GM23338 (cell line): Measurements from ENCODE around the gene EPS8L3. TPM values are rescaled to one million over a fixed set of nuclear protein-coding genes. Genes with fewer than 3 reads are reported as not detected.

Experiments
- ATAC-seq: fragments of 200-7000 bp; cut with Tn5 transposase; 3 replicates; pipeline ENCODE4 v1.9.1; 2020
- DNase-seq: peaks from one replicate; pipeline ENCODE4 v3.0.0-alpha.2; 2015; ENCODE audit warnings: low spot score
- H2AFZ ChIP-seq: fragments of 200-600 bp; sonication (generic); 2 replicates; pipeline ENCODE4 v1.8.0; 2016; ENCODE audit warnings: antibody characterized with exemption, mild to moderate bottlenecking, moderate library complexity
- H3F3A ChIP-seq: fragments of 200-600 bp; sonication (generic); replicated peaks from 2 replicates; pipeline ENCODE4 v1.8.0; 2017; ENCODE audit warnings: antibody characterized with exemption, mixed run types, low read depth
- H3K27ac ChIP-seq: fragments of 200-600 bp; sonication (generic); 2 replicates; pipeline ENCODE4 v1.6.1; 2016; ENCODE audit warnings: low read depth
- H3K27me3 ChIP-seq: fragments of 200-600 bp; sonication (generic); 2 replicates; pipeline ENCODE4 v1.8.0; 2016; ENCODE audit warnings: mild to moderate bottlenecking, mixed run types, moderate library complexity; ENCODE audit not compliant: insufficient read depth
- H3K36me3 ChIP-seq: fragments of 200-600 bp; sonication (generic); 2 replicates; pipeline ENCODE4 v1.8.0; 2016; ENCODE audit warnings: mild to moderate bottlenecking; ENCODE audit not compliant: insufficient read depth
- H3K4me1 ChIP-seq: fragments of 200-600 bp; sonication (generic); 2 replicates; pipeline ENCODE4 v1.8.0; 2016; ENCODE audit warnings: mild to moderate bottlenecking, moderate library complexity; ENCODE audit not compliant: insufficient read depth
- H3K4me2 ChIP-seq: fragments of 200-600 bp; sonication (generic); 2 replicates; pipeline ENCODE4 v1.7.1; 2017; ENCODE audit warnings: mixed run types
- H3K4me3 ChIP-seq: fragments of 200-600 bp; sonication (generic); 2 replicates; pipeline ENCODE4 v1.6.1; 2016; ENCODE audit warnings: mixed run types
- H3K79me2 ChIP-seq: fragments of 200-600 bp; sonication (generic); replicated peaks from 2 replicates; pipeline ENCODE4 v1.8.0; 2017; ENCODE audit warnings: mild to moderate bottlenecking; ENCODE audit not compliant: insufficient read depth
- H3K9me2 ChIP-seq: fragments of 200-600 bp; sonication (generic); 2 replicates; pipeline ENCODE4 v1.8.0; 2017; ENCODE audit not compliant: insufficient read depth
- H4K20me1 ChIP-seq: fragments of 200-600 bp; sonication (generic); replicated peaks from 2 replicates; pipeline ENCODE4 v1.8.0; 2017; ENCODE audit warnings: mild to moderate bottlenecking; ENCODE audit not compliant: insufficient read depth
- H3K27ac Mint-ChIP-seq: 2 replicates; pipeline ENCODE4 v1.8.0; 2020; ENCODE audit warnings: inconsistent platforms, mild to moderate bottlenecking, moderate library complexity, mixed read lengths
- H3K27me3 Mint-ChIP-seq: 3 replicates; pipeline ENCODE4 v1.8.0; 2022; ENCODE audit warnings: low read depth, mild to moderate bottlenecking, moderate library complexity, mixed read lengths, inconsistent platforms; ENCODE audit not compliant: insufficient read depth, poor library complexity
- H3K36me3 Mint-ChIP-seq: 3 replicates; pipeline ENCODE4 v1.8.0; 2021; ENCODE audit warnings: low read depth, mild to moderate bottlenecking, inconsistent platforms, moderate library complexity, mixed read lengths
- H3K4me1 Mint-ChIP-seq: 3 replicates; pipeline ENCODE4 v1.8.0; 2020; ENCODE audit warnings: mild to moderate bottlenecking, inconsistent platforms, mixed read lengths
- H3K4me3 Mint-ChIP-seq: 3 replicates; pipeline ENCODE4 v1.8.0; 2021; ENCODE audit warnings: moderate library complexity, mild to moderate bottlenecking, inconsistent platforms, mixed read lengths
- H3K9me3 Mint-ChIP-seq: 3 replicates; pipeline ENCODE4 v1.8.0; 2020; ENCODE audit warnings: moderate library complexity, mild to moderate bottlenecking, inconsistent platforms, mixed read lengths
- CREB1 ChIP-seq: fragments of 250-450 bp; sonication (Bioruptor Pico); IDR thresholded peaks from 2 replicates; pipeline ENCODE4 v1.5.0; 2020; ENCODE audit warnings: low read depth, mild to moderate bottlenecking, moderate library complexity
- CTCF ChIP-seq, 2 experiments: fragments of 200-600 bp in 1 of 2; sonication (generic) in 1 of 2; conservative IDR thresholded peaks; 2 replicates each; pipeline versions ENCODE4 v1.5.1 to v1.6.1; 2016 to 2017; ENCODE audit warnings: antibody characterized with exemption in 2 of 2, low read depth in 2 of 2, mild to moderate bottlenecking in 2 of 2, moderate library complexity in 1 of 2
- ETS1 ChIP-seq: IDR thresholded peaks from 2 replicates; pipeline ENCODE4 v1.6.1; 2016; ENCODE audit warnings: antibody characterized with exemption
- EZH2 ChIP-seq: fragments of 200-600 bp; sonication (generic); IDR thresholded peaks from one replicate; pipeline ENCODE4 v1.8.0; 2017; ENCODE audit warnings: antibody characterized with exemption, mild to moderate bottlenecking, low read depth; ENCODE audit not compliant: unreplicated experiment
- EZH2phosphoT487 ChIP-seq: fragments of 200-600 bp; sonication (generic); IDR thresholded peaks from one replicate; pipeline ENCODE4 v1.8.1; 2018; ENCODE audit warnings: antibody characterized with exemption; ENCODE audit not compliant: unreplicated experiment
- JUNB ChIP-seq: IDR thresholded peaks from one replicate; pipeline ENCODE4 v1.6.1; 2016; ENCODE audit warnings: antibody characterized with exemption; ENCODE audit not compliant: unreplicated experiment
- REST ChIP-seq: IDR thresholded peaks from one replicate; pipeline ENCODE4 v1.6.1; 2018; ENCODE audit warnings: antibody characterized with exemption; ENCODE audit not compliant: unreplicated experiment
- STAT1 ChIP-seq: IDR thresholded peaks from one replicate; pipeline ENCODE4 v1.6.1; 2016; ENCODE audit warnings: antibody characterized with exemption; ENCODE audit not compliant: unreplicated experiment
- ZNF114 ChIP-seq: fragments of 250-450 bp; sonication (Bioruptor Pico); IDR thresholded peaks from 2 replicates; pipeline ENCODE4 v1.5.0; 2020; ENCODE audit warnings: mild to moderate bottlenecking, moderate library complexity
- ZNF331 ChIP-seq: fragments of 250-450 bp; sonication (Bioruptor Pico); IDR thresholded peaks from 2 replicates; pipeline ENCODE4 v1.5.0; 2020; ENCODE audit warnings: low read depth, mild to moderate bottlenecking, moderate library complexity
- ZNF462 ChIP-seq: fragments of 250-450 bp; sonication (Bioruptor Pico); IDR thresholded peaks from 2 replicates; pipeline ENCODE4 v1.5.0; 2020; ENCODE audit warnings: mild to moderate bottlenecking, moderate library complexity
- polyA plus RNA-seq: library from polyadenylated mRNA; unstranded; fragments of >200 nt; fragmentation: Nextera tagmentation; extraction: Ambion mirVana; gene quantifications from 2 replicates; pipeline ENCODE4 v1.2.1, GENCODE V29; 2016
- total RNA-seq: library from RNA; depleted of rRNA; stranded (reverse); fragments of >200 nt; shearing (Covaris generic); gene quantifications from 2 replicates; pipeline ENCODE4 v1.2.3, GENCODE V29; 2014

EPS8L3 gene
- total and polyA plus RNA-seq, 2 experiments from 2014 or later, result not detected

- H3K4me2 ChIP-seq, result no peak overlapping the region
- H3K9me2 ChIP-seq, result no peaks in the 10 kb centered on the region
- Mint-ChIP-seq H3K4me1 (no peaks in the 10 kb centered on the region; the same call in 2 of the 3 replicates), H3K27ac (no peak overlapping the region), H3K36me3 (peaks cover under 1% of the 10 kb centered on the region; the same call in 1 of the 3 replicates), H3K4me3 (no peak overlapping the region), H3K9me3 (peaks cover 6% of the 10 kb centered on the region), H3K27me3 (peaks cover 19% of the 10 kb centered on the region)
- TF ChIP-seq EZH2phosphoT487 (no peak), ZNF331 (CRISPR knock-in tag) (no peak), ZNF462 (CRISPR knock-in tag) (no peak), REST (no peak), ZNF114 (CRISPR knock-in tag) (no peak), ETS1 (no peak), STAT1 (no peak), EZH2 (no peak), JUNB (no peak), CREB1 (CRISPR knock-in tag) (no peak), CTCF (conservative IDR thresholded peaks at IDR 0.05; ENCODE audit: low read depth in 2 of 2) (no peak)
- H3K36me3 ChIP-seq, result no peaks in the 10 kb centered on the region
- no peak for DNase-seq
- H3K27ac ChIP-seq, result no peak overlapping the region
- no peak for ATAC-seq
- H3K27me3 ChIP-seq, result no peaks in the 10 kb centered on the region
- H4K20me1 ChIP-seq, result no peaks in the 10 kb centered on the region
- no peaks in the 10 kb centered on the region for H3K4me1 ChIP-seq
- H2AFZ ChIP-seq, result no peak overlapping the region
- H3K79me2 ChIP-seq, result no peaks in the 10 kb centered on the region
- no peak overlapping the region for H3K4me3 ChIP-seq
- H3F3A ChIP-seq, result no peaks in the 10 kb centered on the region
Observed at GRCh38 chr1:109775398-109775797, 11.7 kb upstream of the EPS8L3 start.
